HEK293T (cell line): ENCODE results near the gene PPIL1.
"Not testable (repeated sequence)": the region's sequence is repeated elsewhere in the genome, so short reads cannot be mapped to it uniquely, and the experiment has no call there.

ENCODE experiments used
- CTCF ChIA-PET: fragments of 350-600 bp; formaldehyde crosslinking; extraction: SDS; loops from one replicate; lab custom pipeline; 2021; ENCODE audit warnings: antibody characterized with exemption, inconsistent platforms; lab: Yijun Ruan, JAX
- POLR2A ChIA-PET: fragments of 350-600 bp; formaldehyde crosslinking; extraction: SDS; loops from one replicate; lab custom pipeline; 2020; ENCODE audit warnings: antibody characterized with exemption, inconsistent platforms; lab: Yijun Ruan, JAX
- DNase-seq: peaks from one replicate; pipeline ENCODE4 v3.0.0; 2012; ENCODE audit warnings: mixed read lengths; ENCODE audit errors: extremely low spot score
- ARNT ChIP-seq: fragments of 450-650 bp; IDR thresholded peaks from 2 replicates; pipeline ENCODE4 v1.6.1; 2017; ENCODE audit warnings: mild to moderate bottlenecking
- BHLHE40 ChIP-seq: fragments of 450-650 bp; IDR thresholded peaks from 2 replicates; pipeline ENCODE4 v1.6.1; 2016; ENCODE audit warnings: mild to moderate bottlenecking, moderate library complexity, borderline replicate concordance
- CTBP1 ChIP-seq: fragments of 450-650 bp; IDR thresholded peaks from 2 replicates; pipeline ENCODE4 v1.6.1; 2016; ENCODE audit warnings: borderline replicate concordance
- ELF4 ChIP-seq: fragments of 450-650 bp; IDR thresholded peaks from 2 replicates; pipeline ENCODE4 v1.6.1; 2017; ENCODE audit warnings: antibody characterized with exemption
- FOXA1 ChIP-seq: fragments of 450-650 bp; IDR thresholded peaks from 2 replicates; pipeline ENCODE4 v1.6.1; 2016; ENCODE audit warnings: mild to moderate bottlenecking
- FOXK2 ChIP-seq: fragments of 450-650 bp; IDR thresholded peaks from 2 replicates; pipeline ENCODE4 v1.6.1; 2016; ENCODE audit warnings: mild to moderate bottlenecking
- FOXM1 ChIP-seq: fragments of 450-650 bp; IDR thresholded peaks from 2 replicates; pipeline ENCODE4 v1.6.1; 2017; ENCODE audit warnings: mild to moderate bottlenecking, borderline replicate concordance
- HDGF ChIP-seq: fragments of 450-650 bp; IDR thresholded peaks from 2 replicates; pipeline ENCODE4 v1.6.1; 2017; ENCODE audit warnings: antibody characterized with exemption, borderline replicate concordance
- L3MBTL2 ChIP-seq: fragments of 450-650 bp; conservative IDR thresholded peaks from 2 replicates; pipeline ENCODE4 v1.6.1; 2016; ENCODE audit warnings: mild to moderate bottlenecking
- LEF1 ChIP-seq: fragments of 450-650 bp; IDR thresholded peaks from 2 replicates; pipeline ENCODE4 v1.6.1; 2017; ENCODE audit warnings: mild to moderate bottlenecking, borderline replicate concordance
- NFRKB ChIP-seq: fragments of 450-650 bp; IDR thresholded peaks from 2 replicates; pipeline ENCODE4 v1.6.1; 2016; ENCODE audit warnings: mild to moderate bottlenecking, moderate library complexity
- SP1 ChIP-seq: fragments of 450-650 bp; IDR thresholded peaks from 2 replicates; pipeline ENCODE4 v1.6.1; 2017
- SUZ12 ChIP-seq: fragments of 450-650 bp; IDR thresholded peaks from 2 replicates; pipeline ENCODE4 v1.6.1; 2016; ENCODE audit warnings: mild to moderate bottlenecking
- TARDBP ChIP-seq: fragments of 450-650 bp; IDR thresholded peaks from 2 replicates; pipeline ENCODE4 v1.6.1; 2016
- ZNF384 ChIP-seq: fragments of 450-650 bp; IDR thresholded peaks from 2 replicates; pipeline ENCODE4 v1.6.1; 2016
- TF ChIP-seq, protein P1 (sequence below): fragments of 450-650 bp; IDR thresholded peaks from 2 replicates; pipeline ENCODE4 v1.6.1; 2016

Gene PPIL1

DNA sequence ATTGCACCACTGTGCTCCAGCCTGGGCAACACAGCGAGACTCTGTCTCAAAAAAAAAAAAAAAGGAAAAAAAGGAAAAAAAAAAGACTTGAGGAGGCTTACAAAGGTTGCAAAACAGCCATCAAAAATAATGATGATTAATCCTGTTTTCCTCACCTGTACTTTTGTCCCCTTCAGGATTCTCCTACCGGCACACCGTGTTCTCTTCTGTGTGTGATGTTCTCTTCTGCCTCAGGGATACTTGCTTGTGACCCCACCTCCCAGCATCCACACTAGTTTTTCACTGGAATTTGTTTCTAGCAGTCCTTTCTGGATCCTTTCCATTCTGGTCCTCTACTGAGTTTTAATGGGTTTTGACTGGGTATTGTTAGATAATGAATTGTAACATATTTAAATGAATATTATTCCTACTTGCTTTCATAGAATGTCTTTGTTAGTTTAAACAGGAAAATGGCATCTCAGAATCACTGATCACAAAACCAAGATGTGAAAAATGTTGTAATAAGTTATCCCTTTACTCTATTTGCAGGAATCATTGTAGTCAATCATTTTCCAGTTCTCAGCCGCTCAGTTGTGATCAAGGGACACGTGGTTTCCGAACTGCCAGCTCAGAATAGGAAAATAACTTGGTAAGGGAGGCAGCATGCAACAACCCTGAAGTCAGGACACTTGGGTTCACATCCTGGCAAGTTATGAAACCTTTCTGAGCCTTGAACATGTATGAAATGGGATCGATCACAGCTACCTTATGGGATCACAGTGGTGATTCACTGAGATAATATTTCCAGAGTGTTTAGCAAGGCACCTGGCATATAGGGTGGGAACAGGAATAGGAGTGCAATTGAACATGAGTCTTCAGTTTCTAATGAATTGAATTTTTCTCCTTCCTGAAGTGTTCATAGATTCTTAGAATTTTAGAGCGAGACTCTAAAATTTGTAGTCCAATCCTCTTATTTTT lies 19.7 kb upstream of the PPIL1 start:
- DNase-seq = no peak
- ChIA-PET POLR2A (no interaction called here), CTCF (no interaction called here)
- TF ChIP-seq NFRKB = no peak
- TF ChIP-seq BHLHE40 = no peak
- no peak for TF ChIP-seq ELF4
- no peak for TF ChIP-seq L3MBTL2
- no peak for TF ChIP-seq ARNT
- TF ChIP-seq CTBP1 = no peak

DNA sequence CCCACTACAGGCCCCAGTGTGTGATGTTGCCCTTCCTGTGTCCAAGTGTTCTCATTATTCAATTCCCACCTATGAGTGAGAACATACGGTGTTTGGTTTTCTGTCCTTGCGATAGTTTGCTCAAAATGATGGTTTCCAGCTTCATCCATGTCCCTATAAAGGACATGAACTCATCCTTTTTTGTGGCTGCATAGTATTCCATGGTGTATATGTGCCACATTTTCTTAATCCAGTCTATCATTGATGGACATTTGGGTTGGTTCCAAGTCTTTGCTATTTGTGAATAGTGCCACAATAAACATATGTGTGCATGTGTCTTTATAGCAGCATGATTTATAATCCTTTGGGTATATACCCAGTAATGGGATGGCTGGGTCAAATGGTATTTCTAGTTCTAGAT lies 16.6 kb upstream of the PPIL1 start:
- POLR2A ChIA-PET, DNase-seq, CTCF ChIA-PET: not testable (repeated sequence)

DNA sequence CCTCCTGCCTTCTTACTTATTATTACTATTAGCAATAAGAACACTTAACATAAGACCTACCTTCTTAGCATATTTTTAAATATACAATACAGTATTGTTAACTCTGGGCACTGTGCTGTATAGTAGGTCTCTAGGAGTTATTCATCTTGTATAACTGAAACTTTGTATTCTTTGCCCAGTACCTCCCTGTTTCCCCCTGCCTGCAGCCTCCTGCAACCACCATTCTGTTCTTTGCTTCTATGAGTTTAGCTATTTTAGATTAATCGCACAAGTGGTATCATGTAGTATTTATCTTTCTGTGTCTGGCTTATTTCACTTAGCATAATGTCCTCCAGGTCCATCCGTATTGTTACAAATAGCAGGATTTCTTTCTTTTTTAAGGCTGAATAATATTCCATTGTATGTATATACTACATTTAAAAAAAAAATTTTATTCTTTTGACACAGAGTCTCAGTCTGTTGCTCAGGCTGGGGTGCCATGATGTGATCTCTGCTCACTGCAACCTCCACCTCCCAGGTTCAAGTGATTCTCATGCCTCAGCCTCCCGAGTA lies 15.6 kb upstream of the PPIL1 start:
- ChIA-PET POLR2A (interaction anchor here (1.2 to 2.8 kb wide), 2 partner anchors 15 to 96 kb away, joined by 3 to 22 read pairs; partner anchors contain the start of genes MTCH1 and PPIL1), CTCF (interaction anchor here (0.6 kb wide), 1 partner anchor 130 kb away, joined by 3 read pairs; no protein-coding TSS in a partner anchor)
- TF ChIP-seq FOXA1 = no peak
- TF ChIP-seq SUZ12 = no peak
- TF ChIP-seq FOXM1 = no peak
- no peak for TF ChIP-seq ARNT
- DNase-seq = no peak

DNA sequence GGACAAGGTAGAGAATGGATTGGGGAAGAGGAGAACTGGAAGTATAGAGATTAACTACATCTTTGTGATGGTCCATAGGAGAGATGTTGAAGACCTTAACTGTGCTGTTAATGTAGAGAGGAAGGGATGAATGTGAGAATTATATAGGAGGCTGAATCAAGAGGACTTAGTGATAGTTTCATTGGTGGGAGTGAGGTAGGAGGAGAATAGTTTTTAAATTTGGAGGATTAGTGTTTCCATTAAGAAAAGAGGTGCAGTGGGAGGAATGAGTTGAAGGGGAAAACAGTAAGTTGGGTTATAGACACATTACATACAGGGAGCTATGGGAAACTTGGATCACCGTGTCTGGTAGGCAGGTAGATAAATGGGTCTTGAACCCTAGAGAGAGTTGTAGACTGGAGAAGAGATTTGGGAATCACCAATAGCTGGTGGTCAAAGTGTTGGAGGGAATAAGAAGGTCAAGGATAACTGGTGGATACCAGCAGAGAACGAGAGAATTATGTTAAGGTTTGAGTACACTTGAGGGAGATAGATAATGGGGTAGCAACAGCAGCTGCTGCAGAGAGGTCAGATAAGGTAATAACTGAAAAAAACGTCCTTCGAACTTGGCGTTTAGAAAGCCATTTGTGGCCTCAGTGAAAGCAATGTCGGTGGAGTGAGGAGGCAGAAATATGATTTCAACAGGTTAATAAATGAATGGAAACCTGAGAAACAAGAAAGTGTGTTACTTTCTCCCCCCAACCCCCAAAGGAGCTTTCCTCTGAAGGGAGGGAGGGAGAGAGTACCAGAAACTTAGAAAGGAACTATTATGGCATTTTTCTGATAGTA lies 14.3 kb upstream of the PPIL1 start:
- ChIA-PET CTCF (interaction anchor here (1.0 kb wide), 1 partner anchor 321 kb away, joined by 3 read pairs; no protein-coding TSS in a partner anchor), POLR2A (interaction anchor here (1.2 to 2.8 kb wide), 2 partner anchors 14 to 97 kb away, joined by 3 to 22 read pairs; partner anchors contain the start of genes MTCH1 and PPIL1)
- no peak for DNase-seq
- TF ChIP-seq NFRKB (no peak), CTBP1 (no peak), FOXK2 (no peak), ELF4 (no peak), ARNT (no peak), L3MBTL2 (no peak), ZNF384 (no peak), BHLHE40 (no peak), SP1 (no peak), SUZ12 (no peak), FOXA1 (no peak), HDGF (no peak), TARDBP (no peak), LEF1 (no peak), FOXM1 (no peak)
- TF ChIP-seq, protein P1, sequence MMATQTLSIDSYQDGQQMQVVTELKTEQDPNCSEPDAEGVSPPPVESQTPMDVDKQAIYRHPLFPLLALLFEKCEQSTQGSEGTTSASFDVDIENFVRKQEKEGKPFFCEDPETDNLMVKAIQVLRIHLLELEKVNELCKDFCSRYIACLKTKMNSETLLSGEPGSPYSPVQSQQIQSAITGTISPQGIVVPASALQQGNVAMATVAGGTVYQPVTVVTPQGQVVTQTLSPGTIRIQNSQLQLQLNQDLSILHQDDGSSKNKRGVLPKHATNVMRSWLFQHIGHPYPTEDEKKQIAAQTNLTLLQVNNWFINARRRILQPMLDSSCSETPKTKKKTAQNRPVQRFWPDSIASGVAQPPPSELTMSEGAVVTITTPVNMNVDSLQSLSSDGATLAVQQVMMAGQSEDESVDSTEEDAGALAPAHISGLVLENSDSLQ = no peak

DNA sequence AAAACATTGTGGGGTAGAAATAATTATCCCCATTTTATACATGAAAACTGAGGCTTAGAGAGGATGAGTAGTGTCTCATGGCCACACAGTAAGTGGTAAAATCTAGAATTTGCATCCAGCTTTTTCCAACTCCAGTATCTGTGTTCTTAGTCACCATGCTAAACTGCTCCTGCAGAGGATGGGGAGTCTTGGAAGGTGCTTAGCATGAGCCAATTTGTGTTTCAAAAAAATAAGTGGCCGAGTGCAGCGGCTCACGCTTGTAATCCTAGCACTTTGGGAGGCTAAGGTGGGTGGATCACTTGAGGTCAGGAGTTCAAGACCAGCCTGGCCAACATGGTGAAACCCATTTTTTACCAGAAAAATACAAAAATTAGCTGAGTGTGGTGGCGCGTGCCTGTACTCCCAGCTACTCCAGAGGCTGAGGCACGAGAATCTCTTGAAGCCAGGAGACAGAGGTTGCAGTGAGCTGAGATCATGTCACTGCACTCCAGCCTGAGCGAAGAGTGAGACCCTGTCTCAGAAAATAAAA lies 13.6 kb upstream of the PPIL1 start:
- TF ChIP-seq L3MBTL2 = no peak
- DNase-seq = no peak
- ChIA-PET CTCF (no interaction called here), POLR2A (interaction anchor here (2.8 kb wide), 1 partner anchor 13 kb away, joined by 22 read pairs; the partner anchor contains the start of gene PPIL1)

DNA sequence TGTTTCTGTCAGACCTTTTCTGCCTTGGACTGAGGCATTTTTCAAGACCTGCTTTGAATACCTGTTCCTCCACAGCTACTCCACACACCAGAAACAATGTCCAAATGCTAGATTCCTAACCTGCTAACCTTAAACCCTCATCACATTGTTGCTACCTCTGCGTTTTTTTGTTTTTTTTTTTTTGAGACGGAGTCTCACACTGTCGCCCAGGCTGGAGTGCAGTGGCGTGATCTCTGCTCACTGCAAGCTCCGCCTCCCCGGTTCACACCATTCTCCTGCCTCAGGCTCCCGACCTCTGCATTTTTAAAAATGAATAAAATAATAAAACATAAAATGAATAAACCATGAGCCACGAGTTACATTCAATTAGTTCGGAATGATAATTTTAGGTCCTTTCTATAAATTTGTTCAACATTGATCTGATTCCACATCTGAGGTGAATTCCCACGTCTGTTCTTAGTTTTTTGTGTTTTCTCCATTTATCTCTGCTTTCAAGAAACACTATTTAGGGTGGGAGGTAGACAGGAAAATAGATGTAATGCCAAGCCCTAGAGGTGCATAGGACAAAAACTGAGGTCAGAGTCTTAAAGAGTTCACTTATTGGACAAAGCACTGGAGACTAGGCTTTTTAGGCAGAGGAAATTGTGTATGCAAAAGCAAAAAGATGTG lies 12.5 kb upstream of the PPIL1 start:
- POLR2A ChIA-PET = interaction anchor here (4.9 kb wide), 1 partner anchor 13 kb away, joined by 70 read pairs; the partner anchor contains the start of gene PPIL1

More for the DNA sequence above, 12.5 kb upstream of the PPIL1 start:
- CTCF ChIA-PET = no interaction called here
- TF ChIP-seq ELF4 = no peak
- TF ChIP-seq ZNF384 = peak; percentile 68; the same call in 1 of the 2 replicates
- DNase-seq = no peak
